Brain pericyte (primary cell): ENCODE results near the gene CCDC137.

ENCODE experiments used
- DNase-seq: peaks from one replicate; pipeline ENCODE4 v3.0.0-alpha.2; 2012; ENCODE audit warnings: low read depth, low spot score

Gene CCDC137

GRCh38 chr17:81701288-81702071 is 34.9 kb downstream of the CCDC137 start:
- DNase-seq: no peak

GRCh38 chr17:81702934-81703746 is 36.6 kb downstream of the CCDC137 start, which contains the start of gene MRPL12:
TSS of gene MRPL12 (plus strand) at chr17:81703367. CDS start at chr17:81703502, 135 bp downstream.
- DNase-seq: peak; percentile 69

- no peak for DNase-seq
These were observed 37.5 kb downstream of the CCDC137 start for GRCh38 chr17:81703747-81704654.

GRCh38 chr17:81705518-81706231 is 39.1 kb downstream of the CCDC137 start:
- no peak for DNase-seq

- DNase-seq: no peak
These were observed 39.7 kb downstream of the CCDC137 start for GRCh38 chr17:81706232-81706611.

- DNase-seq: no peak
These were observed 40.5 kb downstream of the CCDC137 start for GRCh38 chr17:81706757-81707624.

- no peak for DNase-seq
These were observed 41.4 kb downstream of the CCDC137 start for GRCh38 chr17:81707725-81708646.

- DNase-seq: no peak
These were observed 42.2 kb downstream of the CCDC137 start for GRCh38 chr17:81708739-81709185.

GRCh38 chr17:81710514-81711308 is 44.2 kb downstream of the CCDC137 start:
- no peak for DNase-seq

- no peak for DNase-seq
These were observed 45.4 kb downstream of the CCDC137 start, which contains the start of gene SLC25A10 for GRCh38 chr17:81711814-81712467. TSS of gene SLC25A10 (plus strand) at chr17:81712284. CDS start at chr17:81712427, 143 bp downstream.

GRCh38 chr17:81712468-81713003 is 46.0 kb downstream of the CCDC137 start:
- DNase-seq: no peak

- no peak for DNase-seq
These were observed 46.5 kb downstream of the CCDC137 start for GRCh38 chr17:81713004-81713555.

- no peak for DNase-seq
These were observed 47.2 kb downstream of the CCDC137 start for GRCh38 chr17:81713556-81714411.

- DNase-seq: no peak
These were observed 48.0 kb downstream of the CCDC137 start for GRCh38 chr17:81714412-81715106.
